H9 (cell line): Measurements from ENCODE around the gene GLOD4. TPM values are rescaled to one million over a fixed set of nuclear protein-coding genes. Genes with fewer than 3 reads are reported as not detected.

Source experiments
- DNase-seq: peaks from one replicate; pipeline ENCODE4 v3.0.0-alpha.2; 2017
- H2AFZ ChIP-seq: one replicate; pipeline ENCODE4 v1.6.1; 2013; ENCODE audit warnings: mild to moderate bottlenecking, low read length, control low read depth, moderate library complexity
- H2AK5ac ChIP-seq: 2 replicates; pipeline ENCODE4 v1.6.1; 2013; ENCODE audit warnings: low read length, control low read depth, mixed read lengths; ENCODE audit not compliant: insufficient read length
- H2BK120ac ChIP-seq: one replicate; pipeline ENCODE4 v1.6.1; 2013; ENCODE audit warnings: low read depth, mild to moderate bottlenecking, low read length, control low read depth, inconsistent platforms; ENCODE audit not compliant: poor library complexity, severe bottlenecking
- H2BK12ac ChIP-seq: 2 replicates; pipeline ENCODE4 v1.6.1; 2013; ENCODE audit warnings: low read length, control low read depth, mixed read lengths, low read depth; ENCODE audit not compliant: insufficient read length
- H2BK15ac ChIP-seq: 2 replicates; pipeline ENCODE4 v1.6.1; 2013; ENCODE audit warnings: low read depth, low read length, control low read depth
- H2BK20ac ChIP-seq: one replicate; pipeline ENCODE4 v1.6.1; 2013; ENCODE audit warnings: low read depth, mild to moderate bottlenecking, low read length, control low read depth, inconsistent platforms; ENCODE audit not compliant: poor library complexity, severe bottlenecking
- H2BK5ac ChIP-seq: 2 replicates; pipeline ENCODE4 v1.6.1; 2013; ENCODE audit warnings: low read length, control low read depth, mixed read lengths; ENCODE audit not compliant: insufficient read length
- H3K14ac ChIP-seq: 2 replicates; pipeline ENCODE4 v1.6.1; 2013; ENCODE audit warnings: low read length, control low read depth; ENCODE audit not compliant: insufficient read depth
- H3K18ac ChIP-seq: 2 replicates; pipeline ENCODE4 v1.6.1; 2013; ENCODE audit warnings: low read depth, mild to moderate bottlenecking, mixed read lengths, low read length, control low read depth; ENCODE audit not compliant: insufficient read length
- H3K23ac ChIP-seq: 2 replicates; pipeline ENCODE4 v1.6.1; 2013; ENCODE audit warnings: low read length, control low read depth, mixed read lengths, low read depth; ENCODE audit not compliant: insufficient read length
- H3K23me2 ChIP-seq: 2 replicates; pipeline ENCODE4 v1.6.1; 2013; ENCODE audit warnings: low read depth, mild to moderate bottlenecking, mixed read lengths, low read length, control low read depth; ENCODE audit not compliant: insufficient read length, poor library complexity, severe bottlenecking
- H3K27ac ChIP-seq: 2 replicates; pipeline ENCODE4 v1.5.1; 2013; ENCODE audit warnings: low read length, control low read depth, mixed read lengths, low read depth; ENCODE audit not compliant: insufficient read length
- H3K27me3 ChIP-seq: 2 replicates; pipeline ENCODE4 v1.6.1; 2013; ENCODE audit warnings: low read length, control low read depth, inconsistent platforms; ENCODE audit not compliant: insufficient read depth
- H3K4ac ChIP-seq: 2 replicates; pipeline ENCODE4 v1.6.1; 2013; ENCODE audit warnings: low read depth, mild to moderate bottlenecking, control low read depth, inconsistent platforms, low read length, moderate library complexity
- H3K4me1 ChIP-seq: 2 replicates; pipeline ENCODE4 v1.6.1; 2013; ENCODE audit warnings: low read length, control low read depth, inconsistent platforms; ENCODE audit not compliant: insufficient read depth
- H3K4me2 ChIP-seq: 2 replicates; pipeline ENCODE4 v1.6.1; 2013; ENCODE audit warnings: low read length, control low read depth, mixed read lengths; ENCODE audit not compliant: insufficient read length, insufficient read depth
- H3K56ac ChIP-seq: 2 replicates; pipeline ENCODE4 v1.6.1; 2013; ENCODE audit warnings: low read depth, mild to moderate bottlenecking, mixed read lengths, low read length, control low read depth; ENCODE audit not compliant: insufficient read length
- H3K79me1 ChIP-seq: 2 replicates; pipeline ENCODE4 v1.6.1; 2013; ENCODE audit warnings: low read depth, mild to moderate bottlenecking, moderate library complexity, low read length, control low read depth, inconsistent platforms; ENCODE audit not compliant: insufficient read depth, poor library complexity, severe bottlenecking
- H3K79me2 ChIP-seq: 2 replicates; pipeline ENCODE4 v1.6.1; 2013; ENCODE audit warnings: low read length, control low read depth, inconsistent platforms; ENCODE audit not compliant: insufficient read depth
- H3K9ac ChIP-seq: 2 replicates; pipeline ENCODE4 v1.6.1; 2013; ENCODE audit warnings: low read length, control low read depth, mixed read lengths; ENCODE audit not compliant: insufficient read length; ENCODE audit errors: extremely low read depth
- H3K9me3 ChIP-seq: one replicate; pipeline ENCODE4 v1.6.1; 2013; ENCODE audit warnings: low read depth, low read length, inconsistent platforms; ENCODE audit not compliant: control insufficient read depth
- H3T11ph ChIP-seq: one replicate; pipeline ENCODE4 v1.6.1; 2013; ENCODE audit warnings: mild to moderate bottlenecking, low read length, control low read depth, inconsistent platforms
- H4K20me1 ChIP-seq: one replicate; pipeline ENCODE4 v1.6.1; 2013; ENCODE audit not compliant: control insufficient read depth, insufficient read length, insufficient read depth
- H4K5ac ChIP-seq: 2 replicates; pipeline ENCODE4 v1.6.1; 2013; ENCODE audit warnings: low read depth, mild to moderate bottlenecking, mixed read lengths, low read length, control low read depth; ENCODE audit not compliant: insufficient read length
- H4K8ac ChIP-seq: replicated peaks from 2 replicates; pipeline ENCODE4 v1.6.1; 2013; ENCODE audit warnings: low read length, control low read depth, mixed read lengths, low read depth; ENCODE audit not compliant: insufficient read length
- H4K91ac ChIP-seq: 2 replicates; pipeline ENCODE4 v1.6.1; 2013; ENCODE audit warnings: low read depth, mild to moderate bottlenecking, moderate library complexity, mixed read lengths, low read length, control low read depth; ENCODE audit not compliant: insufficient read length
- H3K27ac Mint-ChIP-seq, 3 experiments: 2 replicates in 2 of 3; 3 replicates in 1 of 3; pipeline ENCODE4 v1.8.0; 2020 to 2021; ENCODE audit warnings: mixed read lengths in 3 of 3, mild to moderate bottlenecking in 1 of 3, moderate library complexity in 1 of 3
- H3K27me3 Mint-ChIP-seq: 2 replicates; pipeline ENCODE4 v1.8.0; 2021; ENCODE audit warnings: low read depth, mild to moderate bottlenecking, moderate library complexity, mixed read lengths
- H3K36me3 Mint-ChIP-seq, 3 experiments: 2 replicates in 2 of 3; 3 replicates in 1 of 3; pipeline ENCODE4 v1.8.0; 2020 to 2021; ENCODE audit warnings: low read depth in 3 of 3, mixed read lengths in 3 of 3; ENCODE audit not compliant: insufficient read depth in 1 of 3
- H3K4me1 Mint-ChIP-seq, 2 experiments: 2 replicates each; pipeline ENCODE4 v1.8.0; 2020; ENCODE audit warnings: mixed read lengths in 2 of 2
- H3K4me3 Mint-ChIP-seq, 2 experiments: 2 replicates in 1 of 2; 3 replicates in 1 of 2; pipeline ENCODE4 v1.8.0; 2020 to 2021; ENCODE audit warnings: mild to moderate bottlenecking in 2 of 2, mixed read lengths in 2 of 2, moderate library complexity in 1 of 2
- H3K9me3 Mint-ChIP-seq, 2 experiments: 2 replicates in 1 of 2; 3 replicates in 1 of 2; pipeline ENCODE4 v1.8.0; 2020; ENCODE audit warnings: mild to moderate bottlenecking in 2 of 2, mixed read lengths in 2 of 2, moderate library complexity in 1 of 2
- CTCF ChIP-seq: fragments of 200-600 bp; sonication (generic); conservative IDR thresholded peaks from 3 replicates; pipeline ENCODE4 v1.8.0; 2021; ENCODE audit warnings: antibody characterized with exemption, mild to moderate bottlenecking
- WGBS: extraction: QIAGEN DNeasy Blood & Tissue Kit; methylation state at CpG from one replicate; pipeline ENCODE4 v1.1.7; 2013; ENCODE audit warnings: missing lambda C conversion rate, low lambda C conversion rate, mixed read lengths; ENCODE audit not compliant: insufficient read length; ENCODE audit errors: extremely low coverage; 5-methylcytosine and 5-hydroxymethylcytosine counted together
- total RNA-seq: library from RNA; stranded (reverse); gene quantifications from 2 replicates; pipeline ENCODE4 v1.2.1, GENCODE V29; 2021

Gene GLOD4
- total RNA-seq, 1 experiment from 2014 or later, result 106 TPM

- no peak for DNase-seq
- no peak overlapping the region for H4K5ac ChIP-seq
Measured at GRCh38 chr17:774313-774584, 7.8 kb downstream of the GLOD4 start.

More at GRCh38 chr17:774313-774584, 7.8 kb downstream of the GLOD4 start:
- Histone ChIP-seq H2BK20ac (no peak overlapping the region), H2AK5ac (no peak overlapping the region), H3K4me2 (no peak overlapping the region), H2BK120ac (no peak overlapping the region), H4K91ac (no peak overlapping the region), H3K27me3 (no peaks in the 10 kb centered on the region), H2BK12ac (no peak overlapping the region), H3K23me2 (no peaks in the 10 kb centered on the region), H2BK15ac (no peak overlapping the region), H2AFZ (no peak overlapping the region), H4K20me1 (no peaks in the 10 kb centered on the region), H3K23ac (no peak overlapping the region), H3K4me1 (no peaks in the 10 kb centered on the region), H3K79me2 (no peaks in the 10 kb centered on the region), H4K8ac (no peak overlapping the region), H3K9me3 (no peaks in the 10 kb centered on the region), H3K4ac (no peak overlapping the region), H3T11ph (no peak overlapping the region), H2BK5ac (no peak overlapping the region), H3K56ac (no peak overlapping the region), H3K18ac (no peak overlapping the region), H3K9ac (no peak overlapping the region), H3K79me1 (peaks cover 5% of the 10 kb centered on the region), H3K14ac (no peak overlapping the region), H3K27ac (no peak overlapping the region)
- Mint-ChIP-seq H3K36me3 (peaks cover 49 to 91% (median 89%) of the 10 kb centered on the region in 3 experiments; a peak in 6 of 7 replicates), H3K4me3 (no peak overlapping the region), H3K27ac (peak overlapping the region in 1 of 3 experiments; percentile 22; a peak in 1 of 7 replicates), H3K9me3 (no peaks in the 10 kb centered on the region), H3K4me1 (peaks cover 0 to 3% of the 10 kb centered on the region in 2 experiments; a peak in 1 of 4 replicates), H3K27me3 (no peaks in the 10 kb centered on the region; the same call in 1 of the 2 replicates)
- WGBS, result no CpG with 5 or more reads among the region's 5 CpGs
- TF ChIP-seq CTCF, result no peak
